ENCODE data around the gene BCAS3. TPM values are rescaled to one million over a fixed set of nuclear protein-coding genes. Genes with fewer than 3 reads are reported as not detected.

BCAS3 gene
- total RNA-seq, 4 donors from 2014 or later: 42.1 to 84.7 (median 54.1) TPM

GRCh38 chr17:60717814-60718213, 40.2 kb downstream of the BCAS3 start:
- H3K4me3 ChIP-seq (ENCODE audit: low read depth, poor library complexity, severe bottlenecking): no peak overlapping the region
- DNase-seq (ENCODE audit: low spot score in 2 of 2): no peak
- intact Hi-C loops (cut with DNase I; ENCODE audit: low total_unique reads): loop anchor here (10.0 kb wide), 1 partner anchor 677 kb away; the partner anchor contains the start of gene TBX2

GRCh38 chr17:60720763-60721531, 43.3 kb downstream of the BCAS3 start:
- H3K4me3 ChIP-seq (ENCODE audit: low read depth, poor library complexity, severe bottlenecking): no peak overlapping the region
- intact Hi-C loops (cut with DNase I; ENCODE audit: low total_unique reads): no loop called here
- TF ChIP-seq CTCF (IDR thresholded peaks at IDR 0.05): no peak
- no peak for TF ChIP-seq POLR2A (IDR thresholded peaks at IDR 0.05)
- WGBS, 2 donors: 39 to 41% methylated on average over 5 of the region's 5 CpGs
- DNase-seq (ENCODE audit: low spot score in 2 of 2): peak in 1 of 2 donors; percentile 25

More at GRCh38 chr17:60717814-60718213, 40.2 kb downstream of the BCAS3 start:
- WGBS, 2 donors: 95% methylated on average over 9 of the region's 9 CpGs
- TF ChIP-seq CTCF (IDR thresholded peaks at IDR 0.05) (no peak), POLR2A (IDR thresholded peaks at IDR 0.05) (no peak)

DNA sequence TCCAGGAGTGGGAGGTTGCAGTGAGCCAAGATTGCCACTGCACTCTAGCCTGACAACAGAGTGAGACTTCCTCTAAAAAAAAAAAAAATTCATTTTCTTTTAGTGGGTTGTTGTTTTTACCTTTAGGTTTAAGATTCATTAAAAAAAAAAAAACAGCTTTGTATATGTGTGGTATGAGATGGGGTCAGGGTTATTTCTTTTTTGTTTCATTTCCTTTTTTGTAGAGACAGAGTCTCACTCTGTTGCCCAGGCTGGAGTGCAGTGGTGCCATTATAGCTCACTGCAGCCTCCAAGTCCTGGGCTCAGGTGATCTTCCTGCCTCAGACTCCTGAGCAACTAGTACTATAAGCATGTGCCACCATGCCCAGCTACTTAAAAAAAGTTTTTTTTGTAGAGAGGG, 47.0 kb downstream of the BCAS3 start:
- TF ChIP-seq CTCF (IDR thresholded peaks at IDR 0.05): no peak
- TF ChIP-seq POLR2A (IDR thresholded peaks at IDR 0.05): no peak
- no peak for DNase-seq (ENCODE audit: low spot score in 2 of 2)
- intact Hi-C loops (cut with DNase I; ENCODE audit: low total_unique reads): no loop called here
- H3K4me3 ChIP-seq (ENCODE audit: low read depth, poor library complexity, severe bottlenecking): no peak overlapping the region

GRCh38 chr17:60729854-60730253, 52.2 kb downstream of the BCAS3 start:
- TF ChIP-seq POLR2A (IDR thresholded peaks at IDR 0.05): no peak
- TF ChIP-seq CTCF (IDR thresholded peaks at IDR 0.05): no peak
- 81 to 88% methylated on average over 6 of the region's 6 CpGs for WGBS, 2 donors
- intact Hi-C loops (cut with DNase I; ENCODE audit: low total_unique reads): no loop called here
- DNase-seq (ENCODE audit: low spot score in 2 of 2): no peak
- H3K4me3 ChIP-seq (ENCODE audit: low read depth, poor library complexity, severe bottlenecking): no peak overlapping the region

GRCh38 chr17:60730273-60730672, 52.6 kb downstream of the BCAS3 start:
- WGBS, 2 donors: 55 to 60% methylated on average over 3 of the region's 3 CpGs
- no peak for DNase-seq (ENCODE audit: low spot score in 2 of 2)
- H3K4me3 ChIP-seq (ENCODE audit: low read depth, poor library complexity, severe bottlenecking): no peak overlapping the region
- no peak for TF ChIP-seq POLR2A (IDR thresholded peaks at IDR 0.05)
- no peak for TF ChIP-seq CTCF (IDR thresholded peaks at IDR 0.05)
- intact Hi-C loops (cut with DNase I; ENCODE audit: low total_unique reads): no loop called here

DNA sequence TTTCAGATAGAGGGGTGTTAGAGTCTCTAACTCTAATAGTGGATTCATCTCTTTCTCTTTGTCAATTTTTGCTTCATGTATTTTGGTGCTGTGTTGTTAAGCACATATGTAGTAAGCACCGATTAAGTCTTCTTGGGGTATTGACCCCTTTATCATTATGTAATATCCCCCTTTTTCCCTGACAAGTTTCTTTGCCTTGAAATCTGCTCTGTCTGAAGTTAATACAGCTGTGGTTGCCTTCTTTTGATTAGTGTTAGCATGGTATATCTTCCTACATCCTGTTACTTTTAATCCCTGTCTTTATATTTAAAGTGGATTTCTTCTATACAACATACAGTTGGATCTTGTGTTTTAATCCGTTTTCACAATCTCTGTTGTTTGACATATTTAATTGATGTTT, 60.6 kb downstream of the BCAS3 start:
- TF ChIP-seq CTCF (IDR thresholded peaks at IDR 0.05) (no peak), POLR2A (IDR thresholded peaks at IDR 0.05) (no peak)
- intact Hi-C loops (cut with DNase I; ENCODE audit: low total_unique reads): no loop called here
- DNase-seq (ENCODE audit: low spot score in 2 of 2): no peak
- H3K4me3 ChIP-seq (ENCODE audit: low read depth, poor library complexity, severe bottlenecking): no peak overlapping the region
- 89 to 91% methylated on average over 2 of the region's 2 CpGs for WGBS, 2 donors

Data from lower leg skin (tissue), 4 donors.